Femur (tissue), 1 donor: ENCODE results near the gene TAF11L10.
"Not testable (repeated sequence)": the region's sequence is repeated elsewhere in the genome, so short reads cannot be mapped to it uniquely, and the experiment has no call there.

ENCODE experiments used
- DNase-seq: peaks from one replicate; pipeline ENCODE4 v3.0.0-alpha.2; 2017

Gene TAF11L10

GRCh38 chr5:17597728-17598127 is at the start of gene TAF11L10:
Gene TAF11L10 (minus strand): TSS chr5:17597828.
- not testable (repeated sequence) for DNase-seq

- DNase-seq: no peak
Measured at GRCh38 chr5:17634160-17634559, 36.5 kb upstream of the TAF11L10 start, which contains the start of gene TAF11L14. Gene TAF11L14 (plus strand): TSS chr5:17634460.

- DNase-seq: not testable (repeated sequence)
Measured at GRCh38 chr5:17631788-17632187, 34.2 kb upstream of the TAF11L10 start, which contains the start of gene TAF11L13. Gene TAF11L13 (plus strand): TSS chr5:17632088.

GRCh38 chr5:17625686-17626085 is 28.1 kb upstream of the TAF11L10 start:
- DNase-seq: no peak

- no peak for DNase-seq
Measured at GRCh38 chr5:17620627-17621026, 23.0 kb upstream of the TAF11L10 start.

- DNase-seq: no peak
Measured at GRCh38 chr5:17619354-17619753, 21.7 kb upstream of the TAF11L10 start.

GRCh38 chr5:17614872-17615605 is 17.4 kb upstream of the TAF11L10 start:
- no peak for DNase-seq

- DNase-seq: not testable (repeated sequence)
Measured at GRCh38 chr5:17610092-17610491, 12.5 kb upstream of the TAF11L10 start, which contains the start of gene TAF11L12. Gene TAF11L12 (plus strand): TSS chr5:17610392.

- DNase-seq: not testable (repeated sequence)
Measured at GRCh38 chr5:17607461-17607860, 9.8 kb upstream of the TAF11L10 start.

- DNase-seq: no peak
Measured at GRCh38 chr5:17604951-17605350, 7.3 kb upstream of the TAF11L10 start.

- not testable (repeated sequence) for DNase-seq
Measured at GRCh38 chr5:17603880-17604279, 6.3 kb upstream of the TAF11L10 start, which contains the start of gene TAF11L11. Gene TAF11L11 (plus strand): TSS chr5:17604183.

GRCh38 chr5:17594255-17594654 is 3.4 kb downstream of the TAF11L10 start, which contains the start of gene TAF11L9:
Gene TAF11L9 (minus strand): TSS chr5:17594394.
- not testable (repeated sequence) for DNase-seq

GRCh38 chr5:17590860-17591259 is 6.8 kb downstream of the TAF11L10 start, which contains the start of gene TAF11L8:
Gene TAF11L8 (minus strand): TSS chr5:17590960.
- not testable (repeated sequence) for DNase-seq

- not testable (repeated sequence) for DNase-seq
Measured at GRCh38 chr5:17585658-17586057, 12.0 kb downstream of the TAF11L10 start, which contains the start of gene TAF11L7. Gene TAF11L7 (minus strand): TSS chr5:17585758.
